Forelimb muscle (tissue), 1 donor: ENCODE data around the gene ARHGAP45. TPM values are rescaled to one million over a fixed set of nuclear protein-coding genes. Genes with fewer than 3 reads are reported as not detected.
A peak's percentile ranks its signal among the peaks of the same experiment; 100 is the strongest.

ENCODE experiments used
- DNase-seq: peaks from one replicate; pipeline ENCODE4 v3.0.0-alpha.2; 2013; ENCODE audit warnings: low read depth
- polyA plus RNA-seq: library from polyadenylated mRNA; unstranded; fragments of 120-200 nt; gene quantifications from one replicate; pipeline ENCODE4 v1.2.1, GENCODE V29; 2013; ENCODE audit not compliant: insufficient read length

The ARHGAP45 gene
- polyA plus RNA-seq, 1 donor = 8.4 TPM

- no peak for DNase-seq
Measured at GRCh38 chr19:1086613-1087012, 19.6 kb downstream of the ARHGAP45 start.

- peak; percentile 53 for DNase-seq
Measured at GRCh38 chr19:1087813-1088415, 20.9 kb downstream of the ARHGAP45 start.

- no peak for DNase-seq
Measured at GRCh38 chr19:1088416-1089010, 21.5 kb downstream of the ARHGAP45 start.

GRCh38 chr19:1089126-1089771 lies 22.3 kb downstream of the ARHGAP45 start:
- DNase-seq = no peak

GRCh38 chr19:1089891-1090290 lies 22.9 kb downstream of the ARHGAP45 start:
- DNase-seq = no peak

GRCh38 chr19:1090731-1091543 lies 24.0 kb downstream of the ARHGAP45 start:
- DNase-seq = no peak

GRCh38 chr19:1091544-1092175 lies 24.7 kb downstream of the ARHGAP45 start:
- no peak for DNase-seq

GRCh38 chr19:1093330-1093729 lies 26.4 kb downstream of the ARHGAP45 start:
- no peak for DNase-seq

- no peak for DNase-seq
Measured at GRCh38 chr19:1093811-1094553, 27.0 kb downstream of the ARHGAP45 start.

- no peak for DNase-seq
Measured at GRCh38 chr19:1094655-1094977, 27.6 kb downstream of the ARHGAP45 start.

- peak; percentile 96 for DNase-seq
Measured at GRCh38 chr19:1094978-1095701, 28.2 kb downstream of the ARHGAP45 start, which contains the start of gene POLR2E. POLR2E (minus strand) TSS chr19:1095375; CDS start chr19:1095315, 60 bp downstream.

- no peak for DNase-seq
Measured at GRCh38 chr19:1097810-1098176, 30.8 kb downstream of the ARHGAP45 start.

- DNase-seq = no peak
Measured at GRCh38 chr19:1098177-1099051, 31.4 kb downstream of the ARHGAP45 start.

- DNase-seq = no peak
Measured at GRCh38 chr19:1101337-1101698, 34.4 kb downstream of the ARHGAP45 start.

GRCh38 chr19:1102407-1103131 lies 35.6 kb downstream of the ARHGAP45 start:
- no peak for DNase-seq

- no peak for DNase-seq
Measured at GRCh38 chr19:1103132-1103707, 36.3 kb downstream of the ARHGAP45 start.

- peak; percentile 96 for DNase-seq
Measured at GRCh38 chr19:1103708-1104310, 36.8 kb downstream of the ARHGAP45 start, which contains the start of gene GPX4. GPX4 (plus strand) TSS chr19:1103994; CDS start chr19:1104044, 50 bp downstream.
